ENCODE data around the gene DCLK2.

DNA sequence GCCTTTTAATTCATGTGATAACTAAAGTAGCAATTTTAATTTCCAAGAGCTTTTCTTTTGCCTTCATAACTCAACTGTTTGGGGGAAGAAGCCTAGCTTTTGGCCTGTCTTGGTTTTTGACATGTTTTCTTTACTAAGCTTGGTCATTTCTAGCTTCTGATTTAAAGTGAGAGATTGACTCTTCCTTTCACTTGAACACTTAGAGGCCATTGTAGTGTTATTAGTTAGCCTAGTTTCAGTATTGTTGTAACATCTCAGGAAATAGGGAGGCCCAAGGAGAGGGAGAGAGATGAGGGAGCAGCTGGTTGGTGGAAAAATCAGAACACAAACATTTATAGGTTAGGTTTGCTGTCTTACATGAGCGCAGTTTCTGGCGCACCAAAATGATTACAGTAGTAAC is 44.8 kb downstream of the DCLK2 start:
- TF ChIP-seq, protein P1, sequence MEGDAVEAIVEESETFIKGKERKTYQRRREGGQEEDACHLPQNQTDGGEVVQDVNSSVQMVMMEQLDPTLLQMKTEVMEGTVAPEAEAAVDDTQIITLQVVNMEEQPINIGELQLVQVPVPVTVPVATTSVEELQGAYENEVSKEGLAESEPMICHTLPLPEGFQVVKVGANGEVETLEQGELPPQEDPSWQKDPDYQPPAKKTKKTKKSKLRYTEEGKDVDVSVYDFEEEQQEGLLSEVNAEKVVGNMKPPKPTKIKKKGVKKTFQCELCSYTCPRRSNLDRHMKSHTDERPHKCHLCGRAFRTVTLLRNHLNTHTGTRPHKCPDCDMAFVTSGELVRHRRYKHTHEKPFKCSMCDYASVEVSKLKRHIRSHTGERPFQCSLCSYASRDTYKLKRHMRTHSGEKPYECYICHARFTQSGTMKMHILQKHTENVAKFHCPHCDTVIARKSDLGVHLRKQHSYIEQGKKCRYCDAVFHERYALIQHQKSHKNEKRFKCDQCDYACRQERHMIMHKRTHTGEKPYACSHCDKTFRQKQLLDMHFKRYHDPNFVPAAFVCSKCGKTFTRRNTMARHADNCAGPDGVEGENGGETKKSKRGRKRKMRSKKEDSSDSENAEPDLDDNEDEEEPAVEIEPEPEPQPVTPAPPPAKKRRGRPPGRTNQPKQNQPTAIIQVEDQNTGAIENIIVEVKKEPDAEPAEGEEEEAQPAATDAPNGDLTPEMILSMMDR (IDR thresholded peaks at IDR 0.05): no peak
- TF ChIP-seq POLR2A (IDR thresholded peaks at IDR 0.05): no peak

Measured in right lobe of liver (tissue), 4 donors.